ENCODE data around the gene SH3PXD2A.

DNA sequence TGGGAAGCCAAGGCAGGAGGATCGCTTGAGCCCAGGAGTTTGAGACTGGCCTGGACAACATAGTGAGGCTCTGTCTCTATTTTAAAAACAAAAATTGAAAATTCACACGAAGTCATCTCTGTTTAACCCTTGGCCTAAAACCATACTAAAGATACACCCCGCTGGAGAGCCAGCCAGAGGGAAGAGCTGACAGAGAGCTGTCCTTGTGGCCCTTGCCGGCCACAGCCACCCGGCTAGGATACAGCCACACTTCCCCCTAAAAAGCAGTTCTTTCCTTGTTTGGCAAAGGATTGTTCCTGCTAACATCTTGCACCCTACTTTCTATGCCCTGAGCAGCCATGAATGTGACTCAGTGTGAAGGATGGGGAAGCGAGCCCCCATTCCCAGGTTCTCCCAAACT is 49.6 kb downstream of the SH3PXD2A start:
- TF ChIP-seq, protein P1, sequence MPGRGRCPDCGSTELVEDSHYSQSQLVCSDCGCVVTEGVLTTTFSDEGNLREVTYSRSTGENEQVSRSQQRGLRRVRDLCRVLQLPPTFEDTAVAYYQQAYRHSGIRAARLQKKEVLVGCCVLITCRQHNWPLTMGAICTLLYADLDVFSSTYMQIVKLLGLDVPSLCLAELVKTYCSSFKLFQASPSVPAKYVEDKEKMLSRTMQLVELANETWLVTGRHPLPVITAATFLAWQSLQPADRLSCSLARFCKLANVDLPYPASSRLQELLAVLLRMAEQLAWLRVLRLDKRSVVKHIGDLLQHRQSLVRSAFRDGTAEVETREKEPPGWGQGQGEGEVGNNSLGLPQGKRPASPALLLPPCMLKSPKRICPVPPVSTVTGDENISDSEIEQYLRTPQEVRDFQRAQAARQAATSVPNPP (IDR thresholded peaks at IDR 0.05; ENCODE audit: borderline replicate concordance, insufficient read depth, insufficient read length), result no peak
- TF ChIP-seq, protein P2, sequence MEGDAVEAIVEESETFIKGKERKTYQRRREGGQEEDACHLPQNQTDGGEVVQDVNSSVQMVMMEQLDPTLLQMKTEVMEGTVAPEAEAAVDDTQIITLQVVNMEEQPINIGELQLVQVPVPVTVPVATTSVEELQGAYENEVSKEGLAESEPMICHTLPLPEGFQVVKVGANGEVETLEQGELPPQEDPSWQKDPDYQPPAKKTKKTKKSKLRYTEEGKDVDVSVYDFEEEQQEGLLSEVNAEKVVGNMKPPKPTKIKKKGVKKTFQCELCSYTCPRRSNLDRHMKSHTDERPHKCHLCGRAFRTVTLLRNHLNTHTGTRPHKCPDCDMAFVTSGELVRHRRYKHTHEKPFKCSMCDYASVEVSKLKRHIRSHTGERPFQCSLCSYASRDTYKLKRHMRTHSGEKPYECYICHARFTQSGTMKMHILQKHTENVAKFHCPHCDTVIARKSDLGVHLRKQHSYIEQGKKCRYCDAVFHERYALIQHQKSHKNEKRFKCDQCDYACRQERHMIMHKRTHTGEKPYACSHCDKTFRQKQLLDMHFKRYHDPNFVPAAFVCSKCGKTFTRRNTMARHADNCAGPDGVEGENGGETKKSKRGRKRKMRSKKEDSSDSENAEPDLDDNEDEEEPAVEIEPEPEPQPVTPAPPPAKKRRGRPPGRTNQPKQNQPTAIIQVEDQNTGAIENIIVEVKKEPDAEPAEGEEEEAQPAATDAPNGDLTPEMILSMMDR (IDR thresholded peaks at IDR 0.05 in 2 of 3, conservative IDR thresholded peaks at IDR 0.05 in 1 of 3; ENCODE audit: insufficient read depth in 2 of 3, low read depth in 1 of 3, low read length in 3 of 3), result no peak
- TF ChIP-seq RAD21 (CRISPR knock-in tag; conservative IDR thresholded peaks at IDR 0.05 in 1 of 2, IDR thresholded peaks at IDR 0.05 in 1 of 2), result no peak
- TF ChIP-seq THRAP3 (IDR thresholded peaks at IDR 0.05; ENCODE audit: borderline replicate concordance), result no peak
- no peak for TF ChIP-seq RBFOX2 (IDR thresholded peaks at IDR 0.05; ENCODE audit: low read depth, low read length)
- TF ChIP-seq PHTF2 (CRISPR knock-in tag; IDR thresholded peaks at IDR 0.05), result no peak
- TF ChIP-seq ZNF23 (CRISPR knock-in tag; IDR thresholded peaks at IDR 0.05), result no peak
- no peak for TF ChIP-seq RBM14 (IDR thresholded peaks at IDR 0.05; ENCODE audit: borderline replicate concordance, insufficient read depth, low read depth, low read length)
- no peak for TF ChIP-seq ZNF780A (CRISPR knock-in tag; IDR thresholded peaks at IDR 0.05)
- no peak for TF ChIP-seq MXI1 (IDR thresholded peaks at IDR 0.05; ENCODE audit: low read depth, low read length)
- TF ChIP-seq NFE2L1 (tag; IDR thresholded peaks at IDR 0.05; ENCODE audit: borderline replicate concordance, low read depth), result no peak

All from K562 (cell line).